C4-2B (cell line): ENCODE measurements around the gene BID.

Experiments used
- CTCF ChIP-seq: fragments of 450-650 bp; conservative IDR thresholded peaks from 2 replicates; pipeline ENCODE4 v1.5.1; 2017; ENCODE audit warnings: mild to moderate bottlenecking
- ZFX ChIP-seq: fragments of 450-650 bp; IDR thresholded peaks from 2 replicates; pipeline ENCODE4 v1.6.1; 2017

GRCh38 chr22:17781319-17782031 is 7.2 kb upstream of the BID start:
- TF ChIP-seq CTCF (no peak), ZFX (no peak)
